K562 (cell line): Measurements from ENCODE around the gene BTBD2. TPM values are rescaled to one million over a fixed set of nuclear protein-coding genes. Genes with fewer than 3 reads are reported as not detected.

Experiments
- ATAC-seq: fragments of 200-7000 bp; cut with Tn5 transposase; 3 replicates; pipeline ENCODE4 v1.9.1; 2020; ENCODE audit warnings: moderate library complexity
- BruUV-seq: library from RNA; stranded (reverse); fragments of 400-500 nt; replicated peaks from 2 replicates; lab custom pipeline; 2021; lab: Mats Ljungman, UMichigan
- CTCF ChIA-PET: fragments of 300-600 bp; formaldehyde crosslinking; extraction: SDS; loops from one replicate; lab custom pipeline; 2021; ENCODE audit warnings: low intra/inter-chr PET ratio; lab: Yijun Ruan, JAX
- POLR2A ChIA-PET: fragments of 300-600, 350-650 bp; sonication (Branson Sonifier 250); formaldehyde crosslinking; extraction: SDS; loops from one replicate; lab custom pipeline; 2021; ENCODE audit warnings: antibody characterized with exemption, inconsistent platforms; lab: Yijun Ruan, JAX
- DNase-seq, 4 experiments: peaks; one replicate each; pipeline versions ENCODE4 v3.0.0 to v3.0.0-alpha.2; 2011 to 2018; ENCODE audit warnings: low spot score in 3 of 4, mixed read lengths in 3 of 4; ENCODE audit errors: extremely low read depth in 1 of 4
- FAIRE-seq: peaks from 2 replicates; lab custom pipeline; 2011; peaks lifted over from hg19 to GRCh38; lab: Jason Lieb, UNC
- H2AFZ ChIP-seq: 2 replicates; pipeline ENCODE4 v1.6.0; 2011; ENCODE audit warnings: low read depth, low read length, control low read depth, inconsistent platforms
- H3K27ac ChIP-seq: fragments of 200-600 bp; 3 replicates; pipeline ENCODE4 v1.8.0; 2011; ENCODE audit warnings: low read depth, mild to moderate bottlenecking, control low read depth, inconsistent platforms, low read length, moderate library complexity, mixed read lengths; ENCODE audit errors: extremely low read depth
- H3K27me3 ChIP-seq, 2 experiments: fragments of 300-600 bp in 1 of 2; 2 replicates in 1 of 2; 3 replicates in 1 of 2; pipeline versions ENCODE4 v1.6.0 to v1.8.0; 2011; ENCODE audit warnings: inconsistent platforms in 2 of 2, low read length in 2 of 2, mild to moderate bottlenecking in 1 of 2, mixed read lengths in 1 of 2, moderate library complexity in 1 of 2; ENCODE audit not compliant: control insufficient read depth in 2 of 2, insufficient read depth in 2 of 2
- H3K36me3 ChIP-seq: fragments of 300-600 bp; 3 replicates; pipeline ENCODE4 v1.8.0; 2011; ENCODE audit warnings: mild to moderate bottlenecking, low read length, inconsistent platforms; ENCODE audit not compliant: control insufficient read depth, insufficient read depth
- H3K4me1 ChIP-seq, 2 experiments: fragments of 200-600 bp in 1 of 2; replicated peaks in 1 of 2; 2 replicates in 1 of 2; 3 replicates in 1 of 2; pipeline versions ENCODE4 v1.5.1 to v1.8.0; 2011; ENCODE audit warnings: inconsistent platforms in 2 of 2, low read length in 2 of 2, mild to moderate bottlenecking in 1 of 2, mixed read lengths in 1 of 2, moderate library complexity in 1 of 2; ENCODE audit not compliant: control insufficient read depth in 2 of 2, insufficient read depth in 2 of 2
- H3K4me2 ChIP-seq: 2 replicates; pipeline ENCODE4 v1.6.1; 2011; ENCODE audit warnings: low read length, control low read depth, inconsistent platforms, mixed read lengths; ENCODE audit not compliant: insufficient read depth
- H3K4me3 ChIP-seq: fragments of 200-600 bp; sonication (generic), shearing (Covaris generic); 2 replicates; pipeline ENCODE4 v1.5.1; 2016; ENCODE audit warnings: control low read depth, inconsistent platforms
- H3K79me2 ChIP-seq: fragments of 200-600 bp; 3 replicates; pipeline ENCODE4 v1.8.0; 2011; ENCODE audit warnings: low read length, inconsistent platforms; ENCODE audit not compliant: control insufficient read depth, insufficient read depth
- H3K9ac ChIP-seq, 2 experiments: 2 replicates each; pipeline versions ENCODE4 v1.6.0 to v1.6.1; 2011; ENCODE audit warnings: low read depth in 2 of 2, low read length in 2 of 2, control low read depth in 1 of 2, inconsistent platforms in 1 of 2, mild to moderate bottlenecking in 1 of 2, mixed read lengths in 1 of 2; ENCODE audit not compliant: insufficient read depth in 1 of 2
- H3K9me1 ChIP-seq: one replicate; pipeline ENCODE4 v1.6.0; 2011; ENCODE audit warnings: inconsistent platforms, mild to moderate bottlenecking, low read length, moderate library complexity; ENCODE audit not compliant: control insufficient read depth, insufficient read depth
- H3K9me3 ChIP-seq: replicated peaks from 2 replicates; pipeline ENCODE4 v1.5.1; 2011; ENCODE audit warnings: low read depth, low read length, inconsistent platforms; ENCODE audit not compliant: control insufficient read depth, insufficient read depth
- H4K20me1 ChIP-seq: replicated peaks from 2 replicates; pipeline ENCODE4 v1.6.1; 2011; ENCODE audit warnings: low read length, inconsistent platforms, mixed read lengths; ENCODE audit not compliant: control insufficient read depth, insufficient read depth
- DMBX1 ChIP-seq: fragments of 250-450 bp; sonication (Bioruptor Pico); IDR thresholded peaks from 2 replicates; pipeline ENCODE4 v1.8.0; 2022; ENCODE audit warnings: inconsistent platforms, mild to moderate bottlenecking, moderate library complexity, borderline replicate concordance
- EGR1 ChIP-seq: fragments of 450-650 bp; conservative IDR thresholded peaks from 2 replicates; pipeline ENCODE4 v1.6.1; 2017; ENCODE audit warnings: mild to moderate bottlenecking
- FOXM1 ChIP-seq, 2 experiments: fragments of 450-650 bp in 1 of 2; sonication (generic) in 1 of 2; formaldehyde crosslinking in 1 of 2; IDR thresholded peaks; 2 replicates each; pipeline versions ENCODE4 v1.6.1 to v1.9.0; 2017 to 2022; ENCODE audit warnings: low read depth in 2 of 2, mild to moderate bottlenecking in 2 of 2, missing genetic modification reagents in 1 of 2, moderate library complexity in 1 of 2
- HDGF ChIP-seq: fragments of 450-650 bp; IDR thresholded peaks from 2 replicates; pipeline ENCODE4 v1.6.1; 2016
- NR2C2 ChIP-seq, 2 experiments: fragments of 200-800 bp in 1 of 2; sonication (Bioruptor generic) in 1 of 2; sonication (generic) in 1 of 2; formaldehyde crosslinking in 1 of 2; IDR thresholded peaks; 2 replicates each; pipeline versions ENCODE4 v1.6.1 to v1.8.0; 2016 to 2022; ENCODE audit warnings: mild to moderate bottlenecking in 1 of 2, missing compliant biosample characterization in 1 of 2, missing genetic modification characterization in 1 of 2, missing genetic modification reagents in 1 of 2
- NR4A1 ChIP-seq, 2 experiments: fragments of 250-450 bp in 1 of 2; fragments of 450-650 bp in 1 of 2; sonication (Bioruptor Pico) in 1 of 2; IDR thresholded peaks; 2 replicates each; pipeline versions ENCODE4 v1.4.0 to v1.6.1; 2016 to 2020; ENCODE audit warnings: mild to moderate bottlenecking in 2 of 2, missing compliant biosample characterization in 1 of 2, missing genetic modification characterization in 1 of 2, moderate library complexity in 1 of 2
- PHTF2 ChIP-seq: fragments of 250-450 bp; sonication (Bioruptor Pico); IDR thresholded peaks from 2 replicates; pipeline ENCODE4 v1.5.0; 2021; ENCODE audit warnings: mild to moderate bottlenecking
- ZBTB1 ChIP-seq: sonication (generic); formaldehyde crosslinking; IDR thresholded peaks from 2 replicates; pipeline ENCODE4 v1.8.1; 2023; ENCODE audit warnings: missing genetic modification reagents, low read depth, mild to moderate bottlenecking, borderline replicate concordance
- ZBTB33 ChIP-seq: sonication (generic); formaldehyde crosslinking; IDR thresholded peaks from 2 replicates; pipeline ENCODE4 v1.8.1; 2023; ENCODE audit warnings: mild to moderate bottlenecking, missing genetic modification reagents
- ZBTB49 ChIP-seq: sonication (generic); formaldehyde crosslinking; IDR thresholded peaks from 2 replicates; pipeline ENCODE4 v1.8.0; 2022; ENCODE audit warnings: missing genetic modification reagents, mild to moderate bottlenecking, borderline replicate concordance
- ZBTB7A ChIP-seq: IDR thresholded peaks from 2 replicates; pipeline ENCODE4 v1.6.1; 2011; ENCODE audit warnings: low read depth, mild to moderate bottlenecking, low read length, moderate library complexity, borderline replicate concordance; ENCODE audit not compliant: control insufficient read depth
- ZNF668 ChIP-seq: fragments of 250-450 bp; sonication (Bioruptor Pico); IDR thresholded peaks from 2 replicates; pipeline ENCODE4 v1.8.0; 2022; ENCODE audit warnings: mild to moderate bottlenecking, inconsistent platforms
- ZNF75A ChIP-seq: fragments of 450-650 bp; formaldehyde crosslinking; IDR thresholded peaks from 2 replicates; pipeline ENCODE4 v1.4.0; 2020; ENCODE audit warnings: mild to moderate bottlenecking
- ZNF77 ChIP-seq: fragments of 250-450 bp; sonication (Bioruptor Pico); IDR thresholded peaks from 2 replicates; pipeline ENCODE4 v1.5.0; 2020
- WGBS: fragments of 100-300 bp; shearing (Covaris generic); methylation state at CpG from one replicate; pipeline ENCODE4 v1.1.6; 2016; ENCODE audit warnings: low coverage, mixed read lengths; ENCODE audit not compliant: insufficient coverage; ENCODE audit errors: missing lambda C conversion rate; 5-methylcytosine and 5-hydroxymethylcytosine counted together
- in situ Hi-C: fragments of 300-500 bp; cut with MboI; formaldehyde crosslinking; loops from 4 replicates; pipeline ENCODE4 v1.15.0; 2018; ENCODE audit warnings: inconsistent platforms, mixed read lengths
- intact Hi-C: fragments of 100-400 bp; cut with micrococcal nuclease; formaldehyde crosslinking; loops from 2 replicates; pipeline ENCODE4 v1.14.2; 2022
- polyA plus RNA-seq, 8 experiments: library from polyadenylated mRNA; depleted of rRNA in 4 of 8; stranded (reverse) in 5 of 8; unstranded in 3 of 8; fragments of >200 nt; fragmentation: Nextera tagmentation in 2 of 8; fragmentation: Illumina TruSeq in 1 of 8; extraction: Ambion mirVana in 2 of 8; extraction: Trizol in 1 of 8; gene quantifications; 2 replicates each; pipeline versions ENCODE4 v1.2.1 to v1.2.3, GENCODE V29; 2011 to 2014; ENCODE audit warnings: inconsistent platforms in 1 of 8, missing spikeins in 1 of 8
- total RNA-seq, 7 experiments: library from RNA; depleted of rRNA in 6 of 7; stranded (reverse); fragments of >200 nt in 6 of 7; fragmentation: Illumina TruSeq in 2 of 7; extraction: Trizol in 2 of 7; gene quantifications; 2 replicates each; pipeline versions ENCODE4 v1.2.1 to v1.2.3, GENCODE V29; 2011 to 2021; ENCODE audit warnings: low replicate concordance in 1 of 7
- TF ChIP-seq, protein P1 (sequence below): fragments of 200-800 bp; sonication (Bioruptor generic); IDR thresholded peaks from 2 replicates; pipeline ENCODE4 v1.6.1; 2017; ENCODE audit warnings: missing genetic modification characterization, missing compliant biosample characterization

Gene BTBD2
- total and polyA plus RNA-seq, 9 of the 15 experiments (the other 6 are each of a cell fraction or from before 2014, with no cell fraction given): 0.10 to 15.6 (median 6.9) TPM

DNA sequence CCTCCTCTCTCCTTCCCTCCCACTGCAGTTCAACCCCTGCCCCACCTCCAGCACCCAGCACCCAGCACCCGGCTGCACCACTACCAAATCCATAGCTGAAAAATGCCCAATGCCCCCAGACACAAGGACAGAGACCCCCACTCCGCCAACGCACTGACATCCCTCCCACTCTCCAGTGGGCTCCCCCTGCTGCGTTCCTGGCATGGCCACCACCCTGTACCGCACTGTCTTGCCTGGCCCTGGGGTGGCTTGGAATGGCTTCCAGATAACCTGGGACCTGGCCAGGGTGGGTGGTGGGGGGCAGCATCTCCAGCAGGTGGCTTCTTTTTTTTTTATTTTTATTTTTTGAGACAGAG is 41.3 kb upstream of the BTBD2 start:
- no peaks in the 10 kb centered on the region for H4K20me1 ChIP-seq
- ATAC-seq (no peak), DNase-seq (no peak), FAIRE-seq (no peak)
- BruUV-seq: no TSS peak
- ChIA-PET POLR2A (interaction anchor here (1.0 to 1.7 kb wide), 3 partner anchors 9 to 16 kb away, joined by 4 to 7 read pairs (median 4); no protein-coding TSS in a partner anchor), CTCF (no interaction called here)
- H3K4me1 ChIP-seq: peaks cover 56 to 84% of the 10 kb centered on the region in 2 experiments
- H3K9me3 ChIP-seq: no peaks in the 10 kb centered on the region
- no peaks in the 10 kb centered on the region for H3K9me1 ChIP-seq
- no peaks in the 10 kb centered on the region for H3K27me3 ChIP-seq
- H3K36me3 ChIP-seq: no peaks in the 10 kb centered on the region
- peak overlapping the region; percentile 32 to 79; a peak in 3 of 4 replicates for H3K9ac ChIP-seq
- peak overlapping the region; percentile 45; the same call in 1 of the 2 replicates for H3K4me2 ChIP-seq
- 23% methylated on average over 5 of the region's 5 CpGs for WGBS
- in situ Hi-C loops: no loop called here
- intact Hi-C loops: no loop called here
- peak overlapping the region; percentile 100 for H3K27ac ChIP-seq
- no peak overlapping the region for H3K4me3 ChIP-seq
- H3K79me2 ChIP-seq: peaks cover 13% of the 10 kb centered on the region
- H2AFZ ChIP-seq: peak overlapping the region; percentile 70; the same call in 1 of the 2 replicates
- TF ChIP-seq NR4A1 (CRISPR knock-in tag; IDR thresholded peaks at IDR 0.05) (no peak), NR4A1 (tag; IDR thresholded peaks at IDR 0.05) (peak; percentile 36; the same call in 1 of the 2 replicates), ZBTB33 (CRISPR knock-in tag) (peak; percentile 12; the same call in 1 of the 2 replicates), PHTF2 (CRISPR knock-in tag) (no peak), ZBTB7A (peak; percentile 40; the same call in 1 of the 2 replicates), ZNF75A (CRISPR knock-in tag) (no peak), ZNF668 (CRISPR knock-in tag) (0 out of 2 replicates have a peak, but pooled peaks have one; percentile 77), HDGF (peak; percentile 16; the same call in 1 of the 2 replicates), ZBTB49 (CRISPR knock-in tag) (no peak), EGR1 (peak; percentile 51), ZNF77 (CRISPR knock-in tag) (no peak), NR2C2 (CRISPR knock-in tag; IDR thresholded peaks at IDR 0.05) (no peak), NR2C2 (tag; IDR thresholded peaks at IDR 0.05) (0 out of 2 replicates have a peak, but pooled peaks have one; percentile 10), FOXM1 (IDR thresholded peaks at IDR 0.05; ENCODE audit: low read depth) (no peak), FOXM1 (CRISPR knock-in tag; IDR thresholded peaks at IDR 0.05; ENCODE audit: low read depth) (no peak), DMBX1 (0 out of 2 replicates have a peak, but pooled peaks have one; percentile 69), ZBTB1 (CRISPR knock-in tag) (no peak)
- TF ChIP-seq, protein P1, sequence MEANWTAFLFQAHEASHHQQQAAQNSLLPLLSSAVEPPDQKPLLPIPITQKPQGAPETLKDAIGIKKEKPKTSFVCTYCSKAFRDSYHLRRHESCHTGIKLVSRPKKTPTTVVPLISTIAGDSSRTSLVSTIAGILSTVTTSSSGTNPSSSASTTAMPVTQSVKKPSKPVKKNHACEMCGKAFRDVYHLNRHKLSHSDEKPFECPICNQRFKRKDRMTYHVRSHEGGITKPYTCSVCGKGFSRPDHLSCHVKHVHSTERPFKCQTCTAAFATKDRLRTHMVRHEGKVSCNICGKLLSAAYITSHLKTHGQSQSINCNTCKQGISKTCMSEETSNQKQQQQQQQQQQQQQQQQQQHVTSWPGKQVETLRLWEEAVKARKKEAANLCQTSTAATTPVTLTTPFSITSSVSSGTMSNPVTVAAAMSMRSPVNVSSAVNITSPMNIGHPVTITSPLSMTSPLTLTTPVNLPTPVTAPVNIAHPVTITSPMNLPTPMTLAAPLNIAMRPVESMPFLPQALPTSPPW (CRISPR knock-in tag): peak; percentile 42; the same call in 1 of the 2 replicates
